OCI-LY7 (cell line): ENCODE data around the gene TMEM253. TPM values are rescaled to one million over a fixed set of nuclear protein-coding genes. Genes with fewer than 3 reads are reported as not detected.

Experiments used
- BruUV-seq: library from RNA; stranded (reverse); fragments of 400-500 nt; replicated peaks from 2 replicates; lab custom pipeline; 2021; lab: Mats Ljungman, UMichigan
- CTCF ChIA-PET: fragments of 300-600 bp; sonication (Branson Sonifier 250); formaldehyde crosslinking; loops from one replicate; lab custom pipeline; 2022; ENCODE audit warnings: antibody characterized with exemption; ENCODE audit not compliant: unreplicated experiment; lab: Charles Lee
- POLR2A ChIA-PET: fragments of 300-600 bp; sonication (Branson Sonifier 250); formaldehyde crosslinking; loops from one replicate; lab custom pipeline; 2022; ENCODE audit warnings: antibody characterized with exemption; lab: Charles Lee
- DNase-seq: peaks from one replicate; pipeline ENCODE4 v3.0.0-alpha.2; 2015; ENCODE audit warnings: low spot score
- H2AFZ ChIP-seq: fragments of 200-600 bp; sonication (generic), shearing (Covaris generic); 2 replicates; pipeline ENCODE4 v1.6.1; 2014; ENCODE audit warnings: mild to moderate bottlenecking, antibody characterized with exemption, low read length, moderate library complexity
- H3K27ac ChIP-seq: fragments of 200-600 bp; sonication (generic); 2 replicates; pipeline ENCODE4 v1.5.1; 2014; ENCODE audit warnings: mixed run types, low read depth, mild to moderate bottlenecking, moderate library complexity, low read length, inconsistent platforms; ENCODE audit not compliant: poor library complexity, severe bottlenecking
- H3K36me3 ChIP-seq: fragments of 200-600 bp; sonication (generic); 2 replicates; pipeline ENCODE4 v1.6.1; 2014; ENCODE audit warnings: mild to moderate bottlenecking, antibody characterized with exemption, low read length, moderate library complexity, mixed read lengths; ENCODE audit not compliant: insufficient read depth
- H3K4me1 ChIP-seq: fragments of 200-600 bp; sonication (generic); 2 replicates; pipeline ENCODE4 v1.5.1; 2014; ENCODE audit warnings: mild to moderate bottlenecking, low read length; ENCODE audit not compliant: insufficient read depth, poor library complexity, severe bottlenecking
- H3K4me2 ChIP-seq: fragments of 200-600 bp; sonication (generic); 2 replicates; pipeline ENCODE4 v1.6.1; 2014; ENCODE audit warnings: mild to moderate bottlenecking, low read length
- H3K4me3 ChIP-seq: fragments of 200-600 bp; sonication (generic); 2 replicates; pipeline ENCODE4 v1.5.1; 2014; ENCODE audit warnings: mild to moderate bottlenecking, low read depth, low read length; ENCODE audit not compliant: poor library complexity, severe bottlenecking
- H3K79me2 ChIP-seq: fragments of 200-600 bp; sonication (generic); 2 replicates; pipeline ENCODE4 v1.6.1; 2016; ENCODE audit warnings: low read depth, mild to moderate bottlenecking, low read length, moderate library complexity, mixed read lengths; ENCODE audit not compliant: insufficient read depth
- H3K9me2 ChIP-seq: fragments of 200-600 bp; sonication (generic); 2 replicates; pipeline ENCODE4 v1.6.1; 2016; ENCODE audit warnings: mild to moderate bottlenecking, low read length, mixed read lengths; ENCODE audit not compliant: insufficient read depth
- H3K9me3 ChIP-seq: fragments of 200-600 bp; sonication (generic); 2 replicates; pipeline ENCODE4 v1.6.1; 2014; ENCODE audit warnings: mild to moderate bottlenecking, mixed run types, low read length, mixed read lengths
- H4K20me1 ChIP-seq: fragments of 200-600 bp; sonication (generic); 2 replicates; pipeline ENCODE4 v1.6.1; 2014; ENCODE audit warnings: mild to moderate bottlenecking, antibody characterized with exemption, low read length, moderate library complexity, mixed read lengths; ENCODE audit not compliant: insufficient read depth
- CTCF ChIP-seq: fragments of 200-600 bp; sonication (generic); conservative IDR thresholded peaks from 2 replicates; pipeline ENCODE4 v1.5.1; 2014; ENCODE audit warnings: mild to moderate bottlenecking, antibody characterized with exemption, low read length, moderate library complexity, mixed read lengths
- EZH2phosphoT487 ChIP-seq: fragments of 200-600 bp; sonication (generic); IDR thresholded peaks from 2 replicates; pipeline ENCODE4 v1.6.1; 2018; ENCODE audit warnings: low read depth, borderline replicate concordance, mild to moderate bottlenecking, mixed run types, antibody characterized with exemption, low read length, moderate library complexity, mixed read lengths
- intact Hi-C: fragments of 100-400 bp; cut with micrococcal nuclease; formaldehyde crosslinking; loops from one replicate; pipeline ENCODE4 v1.10.0; 2022; ENCODE audit not compliant: unreplicated experiment
- total RNA-seq, 2 experiments: library from RNA; depleted of rRNA in 1 of 2; stranded (reverse); fragments of >200 nt in 1 of 2; shearing (Covaris generic) in 1 of 2; gene quantifications; 2 replicates each; pipeline ENCODE4 v1.2.3, GENCODE V29; 2014 to 2022

Gene TMEM253
- total RNA-seq, 2 experiments from 2014 or later: 0.88 TPM; not detected in 1

- Histone ChIP-seq H3K9me3 (no peaks in the 10 kb centered on the region), H4K20me1 (no peaks in the 10 kb centered on the region), H3K36me3 (no peaks in the 10 kb centered on the region), H3K79me2 (no peaks in the 10 kb centered on the region), H3K27ac (peak overlapping the region; percentile 59), H3K4me3 (peak overlapping the region; percentile 85), H3K4me1 (peaks cover 44% of the 10 kb centered on the region), H3K9me2 (no peaks in the 10 kb centered on the region), H3K4me2 (peak overlapping the region; percentile 92), H2AFZ (peak overlapping the region; percentile 67)
- intact Hi-C loops: loop anchor here (1.0 to 10.0 kb wide), 5 partner anchors 12 to 420 kb away; partner anchors contain the start of genes ANG and RNASE4
- CTCF ChIA-PET: interaction anchor here (1.4 to 2.6 kb wide), 5 partner anchors 9 to 90 kb away, joined by 5 to 23 read pairs (median 13); no protein-coding TSS in a partner anchor
- DNase-seq: peak; percentile 80
- POLR2A ChIA-PET: interaction anchor here (0.7 to 3.3 kb wide), 7 partner anchors 9 to 90 kb away, joined by 3 to 31 read pairs (median 13); partner anchors contain the start of gene ARHGEF40
- TF ChIP-seq CTCF (peak; percentile 97), EZH2phosphoT487 (no peak)
- no TSS peak for BruUV-seq
These were observed 3.7 kb downstream of the TMEM253 start for GRCh38 chr14:21104448-21105060.

GRCh38 chr14:21105095-21105494 lies 4.2 kb downstream of the TMEM253 start:
- BruUV-seq: no TSS peak
- no peaks in the 10 kb centered on the region for H3K36me3 ChIP-seq
- DNase-seq: no peak
- POLR2A ChIA-PET: interaction anchor here (0.7 to 3.3 kb wide), 6 partner anchors 10 to 90 kb away, joined by 3 to 31 read pairs (median 14); partner anchors contain the start of gene ARHGEF40
- no peak overlapping the region for H2AFZ ChIP-seq
- H3K4me2 ChIP-seq: peak overlapping the region; percentile 92
- CTCF ChIA-PET: interaction anchor here (1.4 to 2.6 kb wide), 5 partner anchors 9 to 90 kb away, joined by 5 to 23 read pairs (median 13); no protein-coding TSS in a partner anchor
- no peak overlapping the region for H3K27ac ChIP-seq
- peak overlapping the region; percentile 85 for H3K4me3 ChIP-seq
- H3K9me2 ChIP-seq: no peaks in the 10 kb centered on the region
- no peak for TF ChIP-seq CTCF
- intact Hi-C loops: loop anchor here (10.0 kb wide), 1 partner anchor 420 kb away; the partner anchor contains the start of genes ANG and RNASE4
- peaks cover 39% of the 10 kb centered on the region for H3K4me1 ChIP-seq
- no peaks in the 10 kb centered on the region for H3K79me2 ChIP-seq
- H3K9me3 ChIP-seq: no peaks in the 10 kb centered on the region
- no peaks in the 10 kb centered on the region for H4K20me1 ChIP-seq

GRCh38 chr14:21106176-21106497 lies 5.3 kb downstream of the TMEM253 start:
- no peak for TF ChIP-seq EZH2phosphoT487
- TF ChIP-seq CTCF: no peak
- Histone ChIP-seq H3K4me3 (no peak overlapping the region), H3K9me3 (no peaks in the 10 kb centered on the region), H3K4me2 (peak overlapping the region; percentile 33), H2AFZ (peak overlapping the region; percentile 84; the same call in 1 of the 2 replicates), H4K20me1 (no peaks in the 10 kb centered on the region), H3K27ac (no peak overlapping the region), H3K36me3 (no peaks in the 10 kb centered on the region), H3K79me2 (no peaks in the 10 kb centered on the region), H3K4me1 (peaks cover 39% of the 10 kb centered on the region), H3K9me2 (no peaks in the 10 kb centered on the region)
- DNase-seq: no peak
- intact Hi-C loops: loop anchor here (10.0 kb wide), 1 partner anchor 421 kb away; the partner anchor contains the start of genes ANG and RNASE4
- BruUV-seq: no TSS peak
- POLR2A ChIA-PET: no interaction called here
- CTCF ChIA-PET: no interaction called here
